HTR-8/SVneo (cell line): ENCODE results near the gene PCNX2.
"Not testable (repeated sequence)": the region's sequence is repeated elsewhere in the genome, so short reads cannot be mapped to it uniquely, and the experiment has no call there.

ENCODE experiments used
- DNase-seq: peaks from one replicate; pipeline ENCODE4 v3.0.0; 2011; ENCODE audit warnings: low spot score, mixed read lengths; ENCODE audit not compliant: insufficient read length
- FAIRE-seq: peaks from 2 replicates; lab custom pipeline; 2011; peaks lifted over from hg19 to GRCh38; lab: Jason Lieb, UNC

The PCNX2 gene

DNA sequence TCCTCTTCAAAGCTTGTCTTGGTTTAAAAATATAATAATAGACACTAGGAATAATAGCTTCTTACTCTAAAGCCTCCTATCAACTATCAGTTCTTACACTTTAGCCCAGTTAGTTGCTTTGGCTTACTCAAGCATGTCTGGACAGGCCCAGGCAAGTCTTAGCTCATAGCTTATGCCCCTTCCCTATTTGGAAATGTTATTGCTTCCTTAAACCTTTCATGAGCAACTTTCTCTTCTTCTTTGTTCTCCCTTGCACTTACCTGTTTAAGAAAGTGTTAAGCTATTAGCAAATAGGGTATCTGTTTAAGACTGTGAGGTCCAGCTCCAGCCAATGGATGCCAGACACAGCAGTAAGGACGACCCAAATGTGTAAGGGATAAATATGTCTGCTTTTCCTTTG is 115.9 kb downstream of the PCNX2 start:
- not testable (repeated sequence) for DNase-seq, FAIRE-seq

DNA sequence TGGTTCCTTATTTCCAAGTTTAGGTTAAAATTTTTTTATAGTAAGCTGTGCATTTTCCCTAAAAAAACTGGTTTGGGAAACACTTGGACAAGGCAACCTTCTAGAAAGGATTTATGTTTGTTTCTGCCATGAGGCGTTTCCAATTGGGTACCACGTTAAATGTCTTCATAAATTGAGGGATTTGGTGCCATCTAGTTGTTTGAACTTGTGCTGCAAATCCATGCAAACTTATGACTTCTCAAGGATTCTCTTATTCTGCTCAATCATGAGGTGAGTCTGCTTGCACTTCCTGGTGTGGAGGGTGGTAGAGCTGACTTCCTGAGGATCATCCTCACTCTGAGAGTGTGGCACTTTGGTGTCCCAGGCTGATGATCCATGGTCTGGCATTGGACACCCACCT is 123.3 kb downstream of the PCNX2 start:
- FAIRE-seq (peak; percentile 28), DNase-seq (peak; percentile 37)

GRCh38 chr1:233170741-233171140 is 124.8 kb downstream of the PCNX2 start:
- FAIRE-seq: no peak
- no peak for DNase-seq

GRCh38 chr1:233168384-233168783 is 127.1 kb downstream of the PCNX2 start:
- FAIRE-seq: no peak
- no peak for DNase-seq

DNA sequence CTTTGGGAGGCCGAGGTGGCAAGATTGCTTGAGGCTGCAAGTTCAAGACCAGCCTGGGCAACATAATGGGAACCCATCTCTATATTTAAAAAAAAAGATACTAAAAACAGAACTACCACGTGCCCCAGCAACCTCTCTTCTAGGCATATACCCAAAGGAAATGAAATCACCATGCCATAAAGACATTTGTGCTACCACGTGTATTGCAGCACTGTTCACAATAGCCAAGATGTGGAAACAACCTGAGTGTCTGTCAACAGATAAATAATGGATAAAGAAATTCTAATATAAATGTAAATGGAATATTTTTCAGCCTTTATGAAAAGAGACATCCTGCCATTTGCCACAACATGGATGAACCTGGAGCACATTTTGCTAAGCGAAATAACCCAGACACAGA is 128.6 kb downstream of the PCNX2 start:
- FAIRE-seq (no peak), DNase-seq (no peak)

GRCh38 chr1:233163696-233164095 is 131.8 kb downstream of the PCNX2 start:
- no peak for DNase-seq
- FAIRE-seq: no peak

DNA sequence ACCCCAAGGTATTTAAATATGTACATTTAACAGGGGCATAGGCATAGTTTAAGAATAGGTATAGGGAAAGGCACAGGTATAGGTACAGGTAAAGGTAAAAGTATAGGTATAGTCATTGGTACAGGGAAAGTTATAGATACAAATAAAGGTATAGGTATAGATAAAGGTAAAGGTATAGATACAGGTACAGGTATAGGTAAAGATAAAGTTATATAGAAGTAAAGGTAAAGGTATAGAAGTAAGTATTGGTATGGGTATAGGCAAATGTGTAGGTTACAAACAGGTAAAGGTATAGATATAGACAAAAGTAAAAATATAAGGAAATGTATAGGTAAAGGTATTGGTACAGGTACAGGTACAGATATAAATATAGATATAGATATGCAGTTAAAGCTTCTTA is 137.2 kb downstream of the PCNX2 start:
- DNase-seq: no peak
- FAIRE-seq: no peak

DNA sequence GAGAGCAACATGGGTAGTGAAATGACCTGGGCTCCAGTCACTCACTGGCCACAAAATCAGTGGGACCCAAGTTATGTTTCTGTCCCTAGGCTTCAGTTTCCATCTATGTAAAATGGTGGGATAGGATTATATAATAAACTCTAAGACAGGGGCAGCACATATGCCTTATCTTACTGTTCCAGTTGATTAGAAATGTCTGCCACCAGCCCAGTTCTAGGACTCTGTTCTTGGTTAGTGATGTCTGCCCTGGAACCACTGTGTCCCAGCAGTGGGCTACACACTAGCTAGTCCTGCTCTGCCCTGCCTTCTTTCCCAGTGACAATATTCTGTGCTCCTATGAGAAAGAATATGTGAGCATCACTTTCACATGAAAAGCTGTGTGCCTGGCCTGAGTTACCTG is 138.3 kb downstream of the PCNX2 start:
- FAIRE-seq: no peak
- DNase-seq: no peak

- FAIRE-seq: no peak
- no peak for DNase-seq
Measured at GRCh38 chr1:233151861-233152260, 143.7 kb downstream of the PCNX2 start.

GRCh38 chr1:233144434-233144833 is 151.1 kb downstream of the PCNX2 start:
- FAIRE-seq: no peak
- DNase-seq: no peak

GRCh38 chr1:233143241-233143640 is 152.3 kb downstream of the PCNX2 start:
- DNase-seq (no peak), FAIRE-seq (no peak)

GRCh38 chr1:233140974-233141373 is 154.6 kb downstream of the PCNX2 start:
- DNase-seq: no peak
- FAIRE-seq: no peak

DNA sequence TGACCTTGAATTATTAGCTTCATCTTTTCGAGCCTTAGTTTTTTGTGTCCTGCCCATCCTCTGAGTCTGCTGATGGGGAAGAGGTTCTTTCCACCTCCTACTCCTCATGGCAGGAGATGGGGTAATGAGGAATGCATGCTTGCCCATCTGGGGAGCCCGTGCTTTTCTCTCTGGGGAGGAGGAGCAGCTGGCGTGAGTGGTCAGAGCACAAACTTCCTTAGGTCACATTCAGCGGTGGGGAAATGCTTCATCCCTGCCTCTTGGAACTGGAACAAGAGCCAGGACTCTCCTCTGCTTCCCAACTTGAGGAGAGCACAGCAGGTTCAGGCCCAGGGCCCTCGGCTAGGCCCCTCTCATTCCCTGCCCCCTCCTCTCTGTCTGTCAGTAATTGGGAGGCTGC is 155.0 kb downstream of the PCNX2 start:
- no peak for DNase-seq
- FAIRE-seq: no peak

DNA sequence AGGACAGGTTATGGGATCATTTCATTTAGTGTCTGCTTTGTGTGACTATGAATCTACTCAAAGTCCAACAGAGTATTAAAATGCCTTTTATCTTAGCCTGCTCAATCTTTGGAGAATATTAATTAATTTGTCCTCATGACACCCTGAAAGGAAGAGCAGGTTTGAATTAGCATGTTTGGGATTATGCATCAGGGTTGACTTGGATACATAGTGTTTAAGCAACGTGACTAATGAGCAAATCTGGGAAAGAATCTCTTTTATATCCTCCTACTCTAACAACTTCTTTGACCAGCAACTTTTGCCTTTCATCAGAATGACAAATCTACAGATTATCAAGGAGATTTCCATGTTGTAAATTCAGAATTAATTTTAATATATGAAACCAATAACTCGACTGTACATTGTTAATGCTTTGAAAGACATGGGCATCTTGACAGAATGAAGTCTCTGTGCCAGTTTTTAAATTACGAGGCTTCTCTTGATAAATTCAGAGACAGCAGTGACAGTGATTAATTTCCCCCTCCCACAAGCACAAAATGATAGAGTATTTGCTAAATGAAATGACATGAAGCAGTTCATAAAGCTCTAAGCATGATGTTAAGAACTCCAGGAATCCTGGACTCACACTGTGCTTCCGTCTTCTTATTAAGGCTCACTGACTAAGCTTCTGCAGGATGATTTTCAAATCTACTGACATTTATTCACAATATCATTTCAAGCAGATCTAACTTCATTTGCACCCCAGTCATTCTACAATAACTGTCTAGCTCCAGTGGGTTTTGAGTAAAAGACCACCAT is 156.5 kb downstream of the PCNX2 start:
- FAIRE-seq: no peak
- DNase-seq: no peak

- no peak for DNase-seq
- no peak for FAIRE-seq
Measured at GRCh38 chr1:233135833-233136232, 159.7 kb downstream of the PCNX2 start.

DNA sequence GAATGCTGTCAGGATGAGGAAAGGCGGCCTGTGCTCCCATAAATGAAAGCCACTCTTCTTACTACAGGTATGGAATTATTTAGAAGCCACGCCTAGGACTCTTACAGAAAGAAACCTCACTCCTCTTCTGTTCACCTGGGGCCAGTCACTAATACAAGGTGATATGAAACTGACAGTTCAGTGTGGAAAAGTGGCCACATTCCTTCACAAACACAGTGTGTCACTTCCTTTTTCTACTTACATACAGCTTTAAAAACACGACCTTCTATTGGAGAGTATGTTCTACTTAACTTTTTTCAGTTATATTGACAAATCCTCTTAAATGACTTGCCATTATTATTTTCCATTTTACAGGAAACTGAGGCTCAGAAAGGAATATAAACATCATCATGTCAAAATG is 163.1 kb downstream of the PCNX2 start:
- DNase-seq (no peak), FAIRE-seq (no peak)

- not testable (repeated sequence) for DNase-seq, FAIRE-seq
Measured at GRCh38 chr1:233129031-233129430, 166.5 kb downstream of the PCNX2 start.

DNA sequence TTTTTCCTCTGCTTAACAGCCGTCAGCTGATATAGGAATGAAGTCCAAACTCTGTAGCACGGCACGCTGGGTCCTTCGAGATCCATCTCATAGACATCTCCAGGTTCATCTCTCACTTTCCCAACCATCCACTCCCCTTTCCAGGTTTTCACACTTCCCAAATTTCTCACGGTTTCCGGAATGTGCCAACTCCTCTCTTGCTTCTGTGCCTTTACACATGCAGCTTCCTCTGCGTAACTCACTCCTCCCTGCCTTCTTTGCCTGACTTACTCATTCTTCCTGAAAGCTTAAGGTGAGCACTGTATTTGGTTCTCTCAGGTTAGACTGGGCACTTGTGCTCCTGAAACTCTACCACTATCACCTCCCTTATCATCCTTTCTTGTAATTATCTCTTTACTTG is 168.4 kb downstream of the PCNX2 start:
- FAIRE-seq: no peak
- DNase-seq: no peak

DNA sequence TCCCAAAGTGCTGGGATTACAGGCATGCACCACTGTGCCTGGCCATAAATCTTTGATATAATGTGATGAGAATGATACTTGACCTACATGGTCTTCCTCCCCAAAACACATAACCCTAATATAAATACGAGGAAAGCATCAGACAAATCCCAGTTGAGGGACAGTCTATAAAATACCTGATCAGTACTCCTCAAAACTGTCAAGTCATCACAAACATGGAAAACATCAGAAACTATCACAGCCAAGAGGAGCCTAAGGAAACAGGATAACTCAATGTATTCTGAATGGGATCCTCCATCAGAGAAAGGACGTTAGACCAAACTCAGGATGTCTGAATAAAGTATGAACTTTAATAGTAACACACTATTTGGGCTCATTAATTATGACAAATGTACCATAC is 172.7 kb downstream of the PCNX2 start:
- DNase-seq (no peak), FAIRE-seq (no peak)

GRCh38 chr1:233121947-233122559 is 173.5 kb downstream of the PCNX2 start:
- no peak for FAIRE-seq
- no peak for DNase-seq

- no peak for FAIRE-seq
Measured at GRCh38 chr1:233114860-233115259, 180.7 kb downstream of the PCNX2 start.

DNA sequence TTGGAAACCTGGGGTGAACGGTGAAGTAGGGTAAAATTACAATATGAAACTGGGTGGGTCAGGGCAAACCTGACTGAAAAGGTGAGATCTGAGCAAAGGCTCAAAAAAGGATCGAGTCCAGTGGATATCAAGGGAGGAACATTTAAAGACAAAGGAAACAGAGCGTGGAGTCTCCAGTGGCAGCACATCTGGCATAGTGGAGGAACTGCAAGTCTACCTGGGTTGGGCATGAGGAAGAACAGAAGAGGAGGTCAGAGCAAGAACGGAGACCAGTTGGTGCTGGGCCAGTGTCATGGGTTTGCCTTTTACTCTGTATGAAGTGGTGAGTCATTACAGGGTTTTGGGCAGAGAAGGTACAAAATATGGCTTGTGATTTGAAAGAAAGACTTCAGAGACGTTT is 181.4 kb downstream of the PCNX2 start:
- DNase-seq (no peak), FAIRE-seq (no peak)

More at GRCh38 chr1:233114860-233115259, 180.7 kb downstream of the PCNX2 start:
- no peak for DNase-seq
